Measurements from ENCODE around the gene CS. TPM values are rescaled to one million over a fixed set of nuclear protein-coding genes. Genes with fewer than 3 reads are reported as not detected.

Gene CS
- polyA plus RNA-seq, 3 donors, result 55.7 to 156 (median 86.1) TPM

DNA sequence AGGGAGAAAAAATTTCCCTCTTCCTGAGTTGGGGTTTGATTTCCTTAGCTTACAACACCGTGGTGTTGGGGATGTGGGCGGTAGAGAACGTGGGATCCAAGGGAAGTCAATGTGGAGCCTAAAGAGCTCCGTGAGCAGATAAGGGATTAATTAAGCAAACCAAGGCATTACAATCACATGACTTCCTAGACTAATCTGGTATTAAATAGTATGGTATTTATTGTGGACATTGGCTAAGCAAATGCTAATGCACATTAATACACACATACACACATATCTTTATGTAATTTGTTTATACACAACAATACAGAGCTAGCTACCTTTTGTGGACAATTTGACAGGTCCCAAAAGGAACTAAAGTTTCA lies 77.6 kb downstream of the CS start:
- Histone ChIP-seq H3K36me3 (replicated peaks in 1 of 2; ENCODE audit: control insufficient read depth in 1 of 2, insufficient read depth in 2 of 2, low read length in 2 of 2) (peaks cover 1 to 2% of the 10 kb centered on the region in 2 donors), H2AFZ (ENCODE audit: insufficient read depth, low read depth, low read length, poor library complexity, severe bottlenecking) (peak overlapping the region; percentile 92), H3K27me3 (ENCODE audit: control insufficient read depth in 2 of 2, insufficient read depth in 2 of 2, low read length in 2 of 2) (no peaks in the 10 kb centered on the region), H3K79me2 (ENCODE audit: insufficient read depth, low read length) (peaks cover 47% of the 10 kb centered on the region), H4K20me1 (ENCODE audit: insufficient read depth, low read length) (peaks cover 13% of the 10 kb centered on the region), H3K27ac (ENCODE audit: low read depth in 1 of 2, low read length in 2 of 2) (peak overlapping the region; percentile 94), H3K9me3 (replicated peaks in 1 of 2; ENCODE audit: control insufficient read depth in 1 of 2, insufficient read depth in 1 of 2, low read length in 2 of 2) (no peaks in the 10 kb centered on the region), H3K4me2 (replicated peaks; ENCODE audit: extremely low read depth, low read length, poor library complexity, severe bottlenecking) (peak overlapping the region; percentile 93), H3K9ac (ENCODE audit: insufficient read depth, low read length, poor library complexity, severe bottlenecking) (peak overlapping the region; percentile 82), H3K4me3 (replicated peaks in 1 of 3; ENCODE audit: low read depth in 2 of 3, low read length in 3 of 3) (peak overlapping the region; percentile 71 to 96 (median 85)), H3K4me1 (ENCODE audit: control insufficient read depth in 1 of 2, insufficient read depth in 2 of 2, low read length in 2 of 2) (peaks cover 44 to 48% of the 10 kb centered on the region in 2 donors)
- no peak for TF ChIP-seq CTCF (IDR thresholded peaks at IDR 0.05)
- Mint-ChIP-seq H3K4me3 (peak overlapping the region; percentile 95 to 98), H3K36me3 (peaks cover 4 to 12% of the 10 kb centered on the region in 2 donors), H3K4me1 (peaks cover 42% of the 10 kb centered on the region), H3K27ac (peak overlapping the region; percentile 98 to 100 (median 99)), H3K9me3 (peaks cover 0 to 2% (median 0%) of the 10 kb centered on the region in 7 donors), H3K27me3 (ENCODE audit: low read depth in 3 of 3) (no peaks in the 10 kb centered on the region)
- intact Hi-C loops (cut with micrococcal nuclease), result loop anchor here (2.0 to 5.0 kb wide), 4 partner anchors 35 to 104 kb away; partner anchors contain the start of genes ESYT1 (in 1 of the 2), MYL6 (in 1 of the 2), SMARCC2 (in 1 of the 2) and ZC3H10 (in 1 of the 2)
- DNase-seq, result peak in 1 of 3 donors; percentile 13
- no CpG with 5 or more reads among the region's 4 CpGs for WGBS (ENCODE audit: insufficient coverage)

- peak within 1 kb of the TSS; percentile 95 to 98 for H3K4me3 Mint-ChIP-seq
- Histone ChIP-seq H3K4me1 (ENCODE audit: control insufficient read depth in 1 of 2, insufficient read depth in 2 of 2, low read length in 2 of 2) (peaks cover 44 to 48% of the 10 kb centered on the region in 2 donors), H3K4me3 (replicated peaks in 1 of 3; ENCODE audit: low read depth in 2 of 3, low read length in 3 of 3) (peak within 1 kb of the TSS; percentile 71 to 96 (median 85)), H4K20me1 (ENCODE audit: insufficient read depth, low read length) (peaks cover 17% of the 10 kb centered on the region), H3K27me3 (ENCODE audit: control insufficient read depth in 2 of 2, insufficient read depth in 2 of 2, low read length in 2 of 2) (no peaks in the 10 kb centered on the region), H3K9me3 (replicated peaks in 1 of 2; ENCODE audit: control insufficient read depth in 1 of 2, insufficient read depth in 1 of 2, low read length in 2 of 2) (no peaks in the 10 kb centered on the region), H3K36me3 (replicated peaks in 1 of 2; ENCODE audit: control insufficient read depth in 1 of 2, insufficient read depth in 2 of 2, low read length in 2 of 2) (peaks cover 3 to 8% of the 10 kb centered on the region in 2 donors), H3K27ac (ENCODE audit: low read depth in 1 of 2, low read length in 2 of 2) (peak within 1 kb of the TSS; percentile 94), H3K79me2 (ENCODE audit: insufficient read depth, low read length) (peaks cover 53% of the 10 kb centered on the region), H3K9ac (ENCODE audit: insufficient read depth, low read length, poor library complexity, severe bottlenecking) (peak within 1 kb of the TSS; percentile 82), H2AFZ (ENCODE audit: insufficient read depth, low read depth, low read length, poor library complexity, severe bottlenecking) (peak within 1 kb of the TSS; percentile 92), H3K4me2 (replicated peaks; ENCODE audit: extremely low read depth, low read length, poor library complexity, severe bottlenecking) (peak within 1 kb of the TSS; percentile 93)
- no peaks in the 10 kb centered on the region for H3K27me3 Mint-ChIP-seq (ENCODE audit: low read depth in 3 of 3)
- DNase-seq, result peak; percentile 92 to 95 (median 94)
- no peak for TF ChIP-seq CTCF (IDR thresholded peaks at IDR 0.05)
- peaks cover 0 to 2% (median 0%) of the 10 kb centered on the region in 7 donors for H3K9me3 Mint-ChIP-seq
- peaks cover 2 to 14% of the 10 kb centered on the region in 2 donors for H3K36me3 Mint-ChIP-seq
- H3K4me1 Mint-ChIP-seq, result peaks cover 44% of the 10 kb centered on the region
- H3K27ac Mint-ChIP-seq, result peak within 1 kb of the TSS; percentile 98 to 100 (median 99)
- intact Hi-C loops (cut with micrococcal nuclease), result loop anchor here (2.0 to 5.0 kb wide), 4 partner anchors 35 to 103 kb away; partner anchors contain the start of genes ESYT1 (in 1 of the 2), MYL6 (in 1 of the 2), SMARCC2 (in 1 of the 2) and ZC3H10 (in 1 of the 2)
- WGBS (ENCODE audit: insufficient coverage), result 0% methylated on average over 24 of the region's 42 CpGs
Measured at GRCh38 chr12:56221757-56222530, 78.2 kb downstream of the CS start, which contains the start of gene RNF41. TSS of gene RNF41 (minus strand) at chr12:56221922. CDS start at chr12:56214047, 7,875 bp downstream.

Other genes with a start within 250 kb of the CS start
- under 1 TPM in 1 of 3 donors, not detected in 2; 0.01 TPM for gene ERBB3, start 220.2 kb downstream of the CS start, polyA plus RNA-seq
- gene PA2G4, start 195.8 kb downstream of the CS start, polyA plus RNA-seq, result 10 to 100 TPM; 83.0 to 84.2 (median 83.0) TPM
- 1,000 to 10,000 TPM; 2,986 to 5,048 (median 3,308) TPM for gene RPL41, start 183.7 kb downstream of the CS start, polyA plus RNA-seq
- 1 to 10 TPM; 1.7 to 3.1 (median 1.8) TPM for gene ZC3H10, start 182.1 kb downstream of the CS start, polyA plus RNA-seq
- 10 to 100 TPM; 74.2 to 81.1 (median 74.6) TPM for gene ESYT1, start 172.1 kb downstream of the CS start, polyA plus RNA-seq
- gene MYL6B, start 147.7 kb downstream of the CS start, polyA plus RNA-seq, result 1 to 10 TPM; 2.7 to 4.3 (median 4.1) TPM
- 1,000 to 10,000 TPM; 1,962 to 3,939 (median 3,189) TPM for gene MYL6, start 142.0 kb downstream of the CS start, polyA plus RNA-seq
- gene SMARCC2, start 110.8 kb downstream of the CS start, polyA plus RNA-seq, result 10 to 100 TPM; 22.2 to 63.7 (median 43.5) TPM
- gene RNF41, start 78.4 kb downstream of the CS start, polyA plus RNA-seq, result 10 to 100 TPM; 35.8 to 82.0 (median 45.7) TPM
- 10 to 100 TPM in 1 of 3 donors, 1 to 10 TPM in 2; 2.7 to 10.1 (median 3.2) TPM for gene NABP2, start 76.0 kb downstream of the CS start, polyA plus RNA-seq
- under 1 TPM in 2 of 3 donors, not detected in 1; 0.21 to 0.25 TPM for gene SLC39A5, start 70.3 kb downstream of the CS start, polyA plus RNA-seq
- gene ANKRD52, start 41.9 kb downstream of the CS start, polyA plus RNA-seq, result 10 to 100 TPM in 1 of 3 donors, 1 to 10 TPM in 2; 1.5 to 12.4 (median 2.4) TPM
- 10 to 100 TPM in 1 of 3 donors, 1 to 10 TPM in 2; 1.7 to 13.5 (median 2.0) TPM for gene COQ10A, start 33.4 kb downstream of the CS start, polyA plus RNA-seq
- 100 to 1,000 TPM in 2 of 3 donors, 10 to 100 TPM in 1; 50.4 to 122 (median 121) TPM for gene CNPY2, start 15.7 kb upstream of the CS start, polyA plus RNA-seq
- 100 to 1,000 TPM in 1 of 3 donors, 10 to 100 TPM in 1, 1 to 10 TPM in 1; 8.8 to 120 (median 16.0) TPM for gene PAN2, start 33.7 kb upstream of the CS start, polyA plus RNA-seq
- 1 to 10 TPM; 1.0 to 4.8 (median 1.6) TPM for gene IL23A, start 38.6 kb upstream of the CS start, polyA plus RNA-seq
- gene STAT2, start 59.8 kb upstream of the CS start, polyA plus RNA-seq, result 100 to 1,000 TPM; 109 to 251 (median 142) TPM
- not detected for gene APOF, start 62.5 kb upstream of the CS start, polyA plus RNA-seq
- 1 to 10 TPM; 1.5 to 2.3 (median 1.5) TPM for gene TIMELESS, start 149.1 kb upstream of the CS start, polyA plus RNA-seq
- gene MIP, start 154.3 kb upstream of the CS start, polyA plus RNA-seq, result not detected
- 1 to 10 TPM; 1.3 to 2.1 (median 1.4) TPM for gene SPRYD4, start 168.2 kb upstream of the CS start, polyA plus RNA-seq
- under 1 TPM in 1 of 3 donors, not detected in 2; 0.04 TPM for gene GLS2, start 187.8 kb upstream of the CS start, polyA plus RNA-seq
- 1 to 10 TPM; 5.1 to 8.2 (median 6.5) TPM for gene RBMS2, start 221.5 kb upstream of the CS start, polyA plus RNA-seq

All from CD14-positive monocyte (primary cell).